Large intestine (tissue), 3 donors: ENCODE results near the gene MYL9. TPM values are rescaled to one million over a fixed set of nuclear protein-coding genes. Genes with fewer than 3 reads are reported as not detected.
"Not testable (repeated sequence)": the region's sequence is repeated elsewhere in the genome, so short reads cannot be mapped to it uniquely, and the experiment has no call there.

Experiments
- DNase-seq, 2 donors: peaks; one replicate each; pipeline versions ENCODE4 v3.0.0 to v3.0.0-alpha.2; 2013
- H3K27ac ChIP-seq: one replicate; pipeline ENCODE4 v1.5.1; 2013; ENCODE audit warnings: low read length
- H3K27me3 ChIP-seq: 2 replicates; pipeline ENCODE4 v1.6.1; 2013; ENCODE audit warnings: low read length; ENCODE audit not compliant: control insufficient read depth, insufficient read depth
- H3K36me3 ChIP-seq: 2 replicates; pipeline ENCODE4 v1.6.1; 2013; ENCODE audit warnings: low read length; ENCODE audit not compliant: control insufficient read depth, insufficient read depth
- H3K4me1 ChIP-seq: one replicate; pipeline ENCODE4 v1.6.1; 2013; ENCODE audit warnings: low read length; ENCODE audit not compliant: control insufficient read depth, insufficient read depth
- H3K4me3 ChIP-seq: one replicate; pipeline ENCODE4 v1.5.1; 2013; ENCODE audit warnings: low read length
- H3K9me3 ChIP-seq: one replicate; pipeline ENCODE4 v1.6.1; 2013; ENCODE audit warnings: mild to moderate bottlenecking, low read depth, low read length, moderate library complexity; ENCODE audit not compliant: control insufficient read depth
- WGBS: methylation state at CpG from one replicate; pipeline ENCODE4 v1.1.5; 2013; ENCODE audit warnings: low lambda C conversion rate; ENCODE audit not compliant: insufficient coverage; 5-methylcytosine and 5-hydroxymethylcytosine counted together
- polyA plus RNA-seq: library from polyadenylated mRNA; unstranded; fragments of 120-200 nt; gene quantifications from one replicate; pipeline ENCODE4 v1.2.1, GENCODE V29; 2013

The MYL9 gene
- polyA plus RNA-seq, 1 donor, result 537 TPM

DNA sequence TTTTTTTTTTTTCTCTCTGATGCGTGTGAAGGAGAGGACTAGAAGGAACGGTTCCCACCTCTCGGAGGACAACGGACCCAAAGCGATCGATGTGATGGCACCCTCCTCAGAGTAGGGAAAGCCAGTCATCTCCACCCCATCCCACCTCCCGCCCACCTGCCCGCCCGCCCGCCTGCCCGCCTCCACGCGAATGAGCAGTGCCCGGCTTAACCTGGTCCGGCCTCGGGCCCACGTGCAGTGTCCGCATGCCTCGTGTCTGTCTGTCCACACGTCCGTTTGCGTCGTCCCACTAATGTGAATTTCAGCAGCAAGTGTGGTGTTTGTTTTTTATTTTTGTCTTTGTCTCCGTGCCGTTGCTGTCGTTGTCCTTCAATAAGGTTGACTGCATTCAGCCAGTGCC is 42.1 kb upstream of the MYL9 start:
- no peak overlapping the region for H3K27ac ChIP-seq
- no peaks in the 10 kb centered on the region for H3K4me1 ChIP-seq
- H3K27me3 ChIP-seq, result no peaks in the 10 kb centered on the region
- H3K36me3 ChIP-seq, result peaks cover 63% of the 10 kb centered on the region
- no peak overlapping the region for H3K4me3 ChIP-seq
- no peaks in the 10 kb centered on the region for H3K9me3 ChIP-seq
- no CpG with 5 or more reads among the region's 26 CpGs for WGBS
- no peak for DNase-seq

GRCh38 chr20:36499723-36500501 is 41.4 kb upstream of the MYL9 start:
- DNase-seq, result no peak
- Histone ChIP-seq H3K4me1 (no peaks in the 10 kb centered on the region), H3K36me3 (peaks cover 66% of the 10 kb centered on the region), H3K9me3 (no peaks in the 10 kb centered on the region), H3K27me3 (no peaks in the 10 kb centered on the region), H3K4me3 (no peak overlapping the region), H3K27ac (no peak overlapping the region)
- WGBS, result no CpG with 5 or more reads among the region's 31 CpGs

DNA sequence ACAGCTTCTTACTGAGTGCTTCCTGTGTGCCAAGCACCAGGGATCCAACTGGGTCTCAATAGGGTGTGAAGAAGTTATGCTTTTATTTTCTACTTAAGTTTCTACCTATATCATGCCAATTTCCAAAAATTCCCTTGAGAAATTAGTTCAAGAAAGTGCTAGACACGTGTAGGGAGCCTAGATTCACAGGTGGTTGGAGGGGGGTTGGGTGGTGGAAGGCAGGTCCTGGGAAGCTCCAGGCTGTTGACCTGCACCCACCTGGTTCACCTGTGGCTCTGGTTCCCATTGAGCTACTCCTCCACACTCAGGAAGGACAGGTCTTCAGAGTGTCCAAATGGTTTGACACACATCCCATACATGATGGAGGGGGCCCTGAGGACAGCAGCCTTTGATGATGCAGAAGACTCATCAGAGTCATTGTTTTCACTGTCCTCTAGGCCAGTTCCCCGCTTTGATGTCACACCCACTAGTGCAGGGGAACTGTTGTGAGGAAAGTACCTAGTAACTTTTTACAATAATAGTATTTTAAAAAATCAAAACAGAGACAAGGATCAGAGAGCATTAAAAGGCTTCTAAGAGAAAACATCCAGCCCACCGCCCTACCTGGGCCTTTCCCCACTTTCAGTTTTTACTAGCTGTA is 39.8 kb upstream of the MYL9 start:
- Histone ChIP-seq H3K36me3 (peaks cover 60% of the 10 kb centered on the region), H3K4me1 (no peaks in the 10 kb centered on the region), H3K27ac (no peak overlapping the region), H3K4me3 (no peak overlapping the region), H3K27me3 (no peaks in the 10 kb centered on the region), H3K9me3 (no peaks in the 10 kb centered on the region)
- no peak for DNase-seq
- WGBS, result no CpG with 5 or more reads among the region's 3 CpGs

DNA sequence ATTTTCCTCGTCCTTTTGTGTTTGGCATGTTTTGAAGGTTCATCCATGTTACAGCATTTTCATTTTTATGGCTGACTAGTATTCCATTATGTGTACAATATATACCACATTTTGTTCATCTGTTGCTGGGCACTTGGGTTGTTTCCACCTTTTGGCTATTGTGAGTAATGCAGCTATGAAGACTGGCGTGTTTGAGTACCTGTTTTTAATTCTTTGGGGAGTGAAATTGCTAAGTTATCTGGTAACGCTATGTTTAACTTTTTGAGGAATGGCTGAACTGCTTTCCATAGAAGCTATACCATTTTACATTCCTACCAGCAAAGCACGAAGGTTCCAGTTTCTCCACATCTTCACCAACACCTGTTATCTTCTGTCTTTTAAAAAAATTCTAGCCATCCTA is 37.0 kb upstream of the MYL9 start:
- 96% methylated on average over 3 of the region's 4 CpGs for WGBS
- H3K4me1 ChIP-seq, result no peaks in the 10 kb centered on the region
- H3K36me3 ChIP-seq, result peaks cover 47% of the 10 kb centered on the region

GRCh38 chr20:36506253-36506652 is 35.1 kb upstream of the MYL9 start:
- no peak overlapping the region for H3K4me3 ChIP-seq
- H3K27ac ChIP-seq, result no peak overlapping the region
- H3K9me3 ChIP-seq, result no peaks in the 10 kb centered on the region
- WGBS, result no CpG with 5 or more reads among the region's 1 CpG
- DNase-seq, result no peak
- no peaks in the 10 kb centered on the region for H3K4me1 ChIP-seq
- no peaks in the 10 kb centered on the region for H3K27me3 ChIP-seq
- H3K36me3 ChIP-seq, result peaks cover 35% of the 10 kb centered on the region

More for the DNA sequence above, 37.0 kb upstream of the MYL9 start:
- Histone ChIP-seq H3K27ac (no peak overlapping the region), H3K9me3 (no peaks in the 10 kb centered on the region), H3K27me3 (no peaks in the 10 kb centered on the region), H3K4me3 (no peak overlapping the region)
- no peak for DNase-seq

DNA sequence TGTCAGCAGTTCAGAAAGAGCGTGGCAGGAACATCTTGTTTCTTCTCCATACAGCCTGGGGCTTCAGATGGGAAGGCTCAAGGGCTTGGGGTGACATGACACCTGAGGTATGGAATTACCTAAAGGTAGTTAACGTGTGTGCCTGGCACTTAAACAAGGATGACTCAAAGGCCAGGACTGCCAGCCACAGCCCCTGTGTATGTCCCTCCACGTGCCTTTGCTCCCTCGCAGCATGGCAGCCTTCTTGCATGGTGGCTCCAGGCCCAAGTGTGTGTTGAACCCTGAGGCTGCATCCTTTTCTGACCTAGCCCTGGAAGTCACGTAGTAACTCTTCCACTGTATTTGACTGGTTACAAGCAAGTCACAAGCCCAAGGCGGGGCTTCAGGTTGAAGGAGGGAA is 33.6 kb upstream of the MYL9 start:
- Histone ChIP-seq H3K9me3 (no peaks in the 10 kb centered on the region), H3K4me3 (no peak overlapping the region), H3K27me3 (no peaks in the 10 kb centered on the region), H3K27ac (no peak overlapping the region), H3K36me3 (peaks cover 38% of the 10 kb centered on the region), H3K4me1 (no peaks in the 10 kb centered on the region)
- no peak for DNase-seq
- no CpG with 5 or more reads among the region's 6 CpGs for WGBS

- no peaks in the 10 kb centered on the region for H3K27me3 ChIP-seq
Measured at GRCh38 chr20:36519012-36519719, 22.2 kb upstream of the MYL9 start.

GRCh38 chr20:36519944-36520343 is 21.4 kb upstream of the MYL9 start:
- Histone ChIP-seq H3K27ac (no peak overlapping the region), H3K4me1 (no peaks in the 10 kb centered on the region), H3K27me3 (no peaks in the 10 kb centered on the region), H3K4me3 (no peak overlapping the region), H3K36me3 (peaks cover 49% of the 10 kb centered on the region), H3K9me3 (no peaks in the 10 kb centered on the region)
- no peak for DNase-seq
- 100% methylated on average over 1 of the region's 2 CpGs for WGBS

More at GRCh38 chr20:36519012-36519719, 22.2 kb upstream of the MYL9 start:
- H3K27ac ChIP-seq, result no peak overlapping the region
- no peak for DNase-seq
- peaks cover 54% of the 10 kb centered on the region for H3K36me3 ChIP-seq
- WGBS, result no CpG with 5 or more reads among the region's 17 CpGs
- no peaks in the 10 kb centered on the region for H3K4me1 ChIP-seq
- H3K9me3 ChIP-seq, result no peaks in the 10 kb centered on the region
- H3K4me3 ChIP-seq, result no peak overlapping the region

GRCh38 chr20:36521526-36521925 is 19.8 kb upstream of the MYL9 start:
- no peaks in the 10 kb centered on the region for H3K27me3 ChIP-seq
- H3K4me1 ChIP-seq, result no peaks in the 10 kb centered on the region
- no peak overlapping the region for H3K27ac ChIP-seq
- no peak for DNase-seq
- WGBS, result 80% methylated on average over 1 of the region's 1 CpG
- H3K4me3 ChIP-seq, result no peak overlapping the region
- peaks cover 54% of the 10 kb centered on the region for H3K36me3 ChIP-seq
- no peaks in the 10 kb centered on the region for H3K9me3 ChIP-seq

DNA sequence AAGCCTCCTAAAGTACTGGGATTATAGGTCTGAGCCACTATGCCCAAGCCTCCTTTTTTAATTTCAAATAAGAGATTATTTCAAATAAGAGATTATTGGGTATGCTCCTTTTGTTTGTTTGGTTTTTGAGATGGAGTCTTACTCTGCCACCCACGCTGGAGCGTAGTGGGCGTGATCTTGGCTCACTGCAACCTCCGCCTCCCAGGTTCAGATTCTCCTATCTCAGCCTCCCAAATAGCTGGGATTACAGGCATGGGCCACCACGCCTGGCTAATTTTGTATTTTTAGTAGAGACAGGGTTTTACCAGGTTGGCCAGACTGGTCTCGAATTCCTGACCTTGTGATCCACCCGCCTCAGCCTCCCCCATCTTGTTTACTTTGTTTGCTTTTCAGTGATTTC is 18.9 kb upstream of the MYL9 start:
- H3K9me3 ChIP-seq, H3K27ac ChIP-seq, H3K4me3 ChIP-seq, H3K27me3 ChIP-seq, H3K4me1 ChIP-seq, DNase-seq: not testable (repeated sequence)
- WGBS, result no CpG with 5 or more reads among the region's 7 CpGs
- peaks cover 57% of the 10 kb centered on the region for H3K36me3 ChIP-seq
